Measurements from ENCODE around the gene IL32.

IL32 gene

DNA sequence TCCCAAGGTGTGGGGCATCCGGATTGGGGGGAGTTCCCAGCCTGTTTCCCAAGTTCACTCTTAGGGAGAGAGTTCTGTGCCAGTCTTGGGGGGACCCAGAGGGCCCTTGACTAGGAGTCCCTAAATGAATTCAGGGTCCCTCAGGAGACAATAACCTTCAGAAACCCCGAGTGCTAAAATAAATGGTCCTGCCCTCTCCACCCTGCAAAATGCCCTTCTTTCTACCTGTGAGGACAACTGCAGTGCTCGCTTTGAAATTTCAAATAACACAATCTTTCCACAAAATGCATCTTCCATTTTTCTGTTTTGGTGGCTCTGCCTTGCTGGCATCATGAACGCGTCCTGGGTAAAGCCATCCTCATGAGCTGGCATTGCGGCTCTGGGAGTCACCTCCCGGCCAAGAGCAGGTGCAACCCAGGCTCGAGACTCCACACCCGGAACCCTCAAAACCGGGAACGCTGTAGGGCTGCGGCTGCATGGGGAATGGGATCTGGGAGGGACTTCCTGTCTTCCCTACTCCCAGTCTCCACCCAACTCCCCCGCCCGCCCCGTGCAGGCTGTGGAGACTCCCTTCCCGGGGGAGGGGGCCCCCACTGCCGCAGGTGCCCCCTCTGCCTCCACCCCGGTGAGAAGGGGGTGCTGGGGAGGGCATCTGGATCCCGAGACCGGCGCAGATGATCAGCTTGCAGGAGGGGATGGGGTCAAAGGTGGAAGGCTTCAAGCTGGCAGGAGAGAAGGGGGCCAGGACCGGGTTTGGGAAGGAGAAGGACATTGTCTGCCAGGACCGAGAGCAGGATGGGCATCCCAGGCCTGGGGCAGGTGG is 46.8 kb downstream of the IL32 start, which contains the start of gene ZNF205:
ZNF205 (plus strand) TSS at position 529 of the 823 bp plus-strand sequence. CDS start 845 bp downstream, outside the sequence.
- no peaks in the 10 kb centered on the region for H3K27me3 ChIP-seq (ENCODE audit: insufficient read depth, low read length, poor library complexity)

DNA sequence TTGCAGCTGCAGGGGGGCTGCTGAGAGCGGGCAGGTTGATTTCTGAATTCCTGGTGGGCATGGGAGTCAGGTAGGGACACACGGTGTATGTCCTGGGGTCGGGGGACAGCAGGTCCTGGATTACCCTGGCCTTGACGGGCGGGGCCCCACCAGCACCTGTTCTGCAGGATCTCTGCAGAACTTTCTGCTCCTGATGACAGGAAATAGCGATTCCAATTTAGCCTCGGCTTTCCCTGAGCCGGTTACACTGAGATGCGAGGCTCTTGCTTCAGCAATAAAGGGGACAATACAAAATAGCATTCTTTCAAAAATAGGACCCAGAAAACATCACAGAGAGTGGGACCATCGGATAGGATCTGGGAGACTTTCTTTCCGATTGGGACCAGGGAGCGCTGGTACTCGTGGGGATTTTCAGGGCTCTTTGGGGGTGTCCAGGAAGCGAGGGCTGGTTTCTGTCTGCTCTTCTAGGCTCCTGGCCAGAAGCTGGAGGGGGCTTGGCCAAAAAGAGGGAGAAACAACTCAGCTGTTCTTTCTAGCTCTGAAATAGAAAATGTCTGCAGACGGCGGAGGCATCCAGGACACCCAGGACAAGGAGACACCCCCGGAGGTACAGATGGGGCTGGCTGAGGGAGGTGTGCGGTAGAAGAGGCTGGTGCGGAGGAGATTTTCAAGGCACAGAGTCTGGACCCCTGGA is 47.6 kb downstream of the IL32 start:
- H3K4me2 ChIP-seq (ENCODE audit: insufficient read depth, low read length), result no peak overlapping the region
- TF ChIP-seq, protein P1, sequence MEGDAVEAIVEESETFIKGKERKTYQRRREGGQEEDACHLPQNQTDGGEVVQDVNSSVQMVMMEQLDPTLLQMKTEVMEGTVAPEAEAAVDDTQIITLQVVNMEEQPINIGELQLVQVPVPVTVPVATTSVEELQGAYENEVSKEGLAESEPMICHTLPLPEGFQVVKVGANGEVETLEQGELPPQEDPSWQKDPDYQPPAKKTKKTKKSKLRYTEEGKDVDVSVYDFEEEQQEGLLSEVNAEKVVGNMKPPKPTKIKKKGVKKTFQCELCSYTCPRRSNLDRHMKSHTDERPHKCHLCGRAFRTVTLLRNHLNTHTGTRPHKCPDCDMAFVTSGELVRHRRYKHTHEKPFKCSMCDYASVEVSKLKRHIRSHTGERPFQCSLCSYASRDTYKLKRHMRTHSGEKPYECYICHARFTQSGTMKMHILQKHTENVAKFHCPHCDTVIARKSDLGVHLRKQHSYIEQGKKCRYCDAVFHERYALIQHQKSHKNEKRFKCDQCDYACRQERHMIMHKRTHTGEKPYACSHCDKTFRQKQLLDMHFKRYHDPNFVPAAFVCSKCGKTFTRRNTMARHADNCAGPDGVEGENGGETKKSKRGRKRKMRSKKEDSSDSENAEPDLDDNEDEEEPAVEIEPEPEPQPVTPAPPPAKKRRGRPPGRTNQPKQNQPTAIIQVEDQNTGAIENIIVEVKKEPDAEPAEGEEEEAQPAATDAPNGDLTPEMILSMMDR (IDR thresholded peaks at IDR 0.05; ENCODE audit: borderline replicate concordance, extremely low read depth, low read length, poor library complexity, severe bottlenecking), result no peak
- no peak for TF ChIP-seq EZH2 (IDR thresholded peaks at IDR 0.05; ENCODE audit: borderline replicate concordance, low read depth, low read length, severe bottlenecking)
- H4K20me1 ChIP-seq (ENCODE audit: insufficient read depth, low read length), result no peaks in the 10 kb centered on the region
- H3K79me2 ChIP-seq (ENCODE audit: insufficient read depth, low read length), result no peaks in the 10 kb centered on the region
- no peaks in the 10 kb centered on the region for H3K27me3 ChIP-seq (ENCODE audit: insufficient read depth, low read length, poor library complexity)
- no peak for ATAC-seq (ENCODE audit: insufficient read depth, low read depth)
- DNase-seq, result no peak
- no peaks in the 10 kb centered on the region for H3K4me1 ChIP-seq (ENCODE audit: insufficient read depth, low read length)
- H3K9ac ChIP-seq (ENCODE audit: low read depth, low read length), result no peak overlapping the region
- no peaks in the 10 kb centered on the region for H3K36me3 ChIP-seq (ENCODE audit: insufficient read depth, low read length)
- no peak overlapping the region for H2AFZ ChIP-seq (ENCODE audit: low read depth, low read length)
- no peak overlapping the region for H3K27ac ChIP-seq (ENCODE audit: low read length)
- H3K4me3 ChIP-seq (ENCODE audit: low read depth in 1 of 2, low read length in 2 of 2), result no peak overlapping the region
- H3K9me3 ChIP-seq (ENCODE audit: insufficient read depth, low read length, severe bottlenecking), result no peaks in the 10 kb centered on the region

More for the DNA sequence above, 46.8 kb downstream of the IL32 start, which contains the start of gene ZNF205:
- H2AFZ ChIP-seq (ENCODE audit: low read depth, low read length), result no peak within 1 kb of the TSS
- TF ChIP-seq EZH2 (IDR thresholded peaks at IDR 0.05; ENCODE audit: borderline replicate concordance, low read depth, low read length, severe bottlenecking), result no peak
- no peak for ATAC-seq (ENCODE audit: insufficient read depth, low read depth)
- H3K27ac ChIP-seq (ENCODE audit: low read length), result no peak within 1 kb of the TSS
- peaks cover 3% of the 10 kb centered on the region for H3K4me1 ChIP-seq (ENCODE audit: insufficient read depth, low read length)
- H3K4me2 ChIP-seq (ENCODE audit: insufficient read depth, low read length), result no peak within 1 kb of the TSS
- no peak within 1 kb of the TSS for H3K4me3 ChIP-seq (ENCODE audit: low read depth in 1 of 2, low read length in 2 of 2)
- H3K9ac ChIP-seq (ENCODE audit: low read depth, low read length), result no peak within 1 kb of the TSS
- H4K20me1 ChIP-seq (ENCODE audit: insufficient read depth, low read length), result no peaks in the 10 kb centered on the region
- H3K9me3 ChIP-seq (ENCODE audit: insufficient read depth, low read length, severe bottlenecking), result no peaks in the 10 kb centered on the region
- DNase-seq, result no peak
- H3K79me2 ChIP-seq (ENCODE audit: insufficient read depth, low read length), result no peaks in the 10 kb centered on the region
- no peaks in the 10 kb centered on the region for H3K36me3 ChIP-seq (ENCODE audit: insufficient read depth, low read length)

DNA sequence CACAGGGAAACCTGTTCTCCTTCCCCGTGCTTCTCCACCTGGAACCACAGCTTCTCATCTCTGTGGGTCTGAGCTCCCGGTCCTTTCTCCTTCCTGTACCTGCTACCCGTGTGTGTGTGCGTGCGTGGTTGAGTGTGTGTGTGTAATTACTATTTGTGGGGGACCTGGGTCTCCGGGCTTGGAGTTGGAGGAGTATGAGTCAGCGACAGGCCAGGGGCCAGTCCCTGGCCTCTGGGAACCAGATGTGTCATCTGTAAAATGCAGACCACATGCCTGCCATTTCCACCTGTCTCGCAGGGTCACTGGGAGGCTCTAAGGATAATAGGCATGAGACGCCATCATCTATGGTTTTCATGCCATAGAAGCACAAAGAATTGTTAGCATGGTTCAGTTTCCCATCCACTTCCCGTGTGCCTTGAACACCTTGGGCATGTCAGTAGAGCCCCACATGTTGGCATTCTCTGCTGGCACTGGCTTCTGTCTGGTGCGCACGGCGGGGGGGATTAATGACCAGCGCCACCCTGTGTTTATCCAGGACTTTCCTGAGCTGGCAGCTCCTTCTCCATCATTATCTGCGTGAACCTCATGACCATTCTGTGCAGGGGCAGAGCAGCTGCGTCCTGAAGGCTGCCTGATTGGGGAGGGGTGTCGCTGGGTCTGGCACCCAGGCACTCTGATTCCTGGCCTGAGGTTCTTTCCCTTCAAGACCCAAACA is 48.5 kb downstream of the IL32 start:
- no peak overlapping the region for H2AFZ ChIP-seq (ENCODE audit: low read depth, low read length)
- no peak for ATAC-seq (ENCODE audit: insufficient read depth, low read depth)
- H3K36me3 ChIP-seq (ENCODE audit: insufficient read depth, low read length), result no peaks in the 10 kb centered on the region
- H3K9ac ChIP-seq (ENCODE audit: low read depth, low read length), result no peak overlapping the region
- TF ChIP-seq, protein P1 (IDR thresholded peaks at IDR 0.05; ENCODE audit: borderline replicate concordance, extremely low read depth, low read length, poor library complexity, severe bottlenecking), result peak; percentile 33
- no peak for TF ChIP-seq EZH2 (IDR thresholded peaks at IDR 0.05; ENCODE audit: borderline replicate concordance, low read depth, low read length, severe bottlenecking)
- no peak overlapping the region for H3K27ac ChIP-seq (ENCODE audit: low read length)
- H3K79me2 ChIP-seq (ENCODE audit: insufficient read depth, low read length), result no peaks in the 10 kb centered on the region
- H4K20me1 ChIP-seq (ENCODE audit: insufficient read depth, low read length), result no peaks in the 10 kb centered on the region
- H3K4me3 ChIP-seq (ENCODE audit: low read depth in 1 of 2, low read length in 2 of 2), result no peak overlapping the region
- no peak for DNase-seq
- no peaks in the 10 kb centered on the region for H3K4me1 ChIP-seq (ENCODE audit: insufficient read depth, low read length)
- H3K27me3 ChIP-seq (ENCODE audit: insufficient read depth, low read length, poor library complexity), result no peaks in the 10 kb centered on the region
- no peak overlapping the region for H3K4me2 ChIP-seq (ENCODE audit: insufficient read depth, low read length)
- no peaks in the 10 kb centered on the region for H3K9me3 ChIP-seq (ENCODE audit: insufficient read depth, low read length, severe bottlenecking)
